Stimulated activated naive CD8-positive, alpha-beta T cell treated with anti-CD3 and anti-CD28 coated beads, Interleukin-15, Interleukin-2, amounts not matched to agents 100 ng/mL and 50 ng/mL, for 24 hours (primary cell): ENCODE data around the gene IGLL5.

Experiments used
- H3K27ac Mint-ChIP-seq: one replicate; pipeline ENCODE4 v1.8.0; 2021; ENCODE audit warnings: mild to moderate bottlenecking, mixed read lengths
- H3K27me3 Mint-ChIP-seq: one replicate; pipeline ENCODE4 v1.8.0; 2021; ENCODE audit warnings: mixed read lengths
- H3K36me3 Mint-ChIP-seq: one replicate; pipeline ENCODE4 v1.8.0; 2021; ENCODE audit warnings: low read depth, mixed read lengths
- H3K4me1 Mint-ChIP-seq: one replicate; pipeline ENCODE4 v1.8.0; 2021; ENCODE audit warnings: low read depth, mixed read lengths
- H3K4me3 Mint-ChIP-seq: one replicate; pipeline ENCODE4 v1.8.0; 2021; ENCODE audit warnings: mild to moderate bottlenecking, mixed read lengths
- H3K9me3 Mint-ChIP-seq: one replicate; pipeline ENCODE4 v1.8.0; 2021; ENCODE audit warnings: mixed read lengths

Gene IGLL5

DNA sequence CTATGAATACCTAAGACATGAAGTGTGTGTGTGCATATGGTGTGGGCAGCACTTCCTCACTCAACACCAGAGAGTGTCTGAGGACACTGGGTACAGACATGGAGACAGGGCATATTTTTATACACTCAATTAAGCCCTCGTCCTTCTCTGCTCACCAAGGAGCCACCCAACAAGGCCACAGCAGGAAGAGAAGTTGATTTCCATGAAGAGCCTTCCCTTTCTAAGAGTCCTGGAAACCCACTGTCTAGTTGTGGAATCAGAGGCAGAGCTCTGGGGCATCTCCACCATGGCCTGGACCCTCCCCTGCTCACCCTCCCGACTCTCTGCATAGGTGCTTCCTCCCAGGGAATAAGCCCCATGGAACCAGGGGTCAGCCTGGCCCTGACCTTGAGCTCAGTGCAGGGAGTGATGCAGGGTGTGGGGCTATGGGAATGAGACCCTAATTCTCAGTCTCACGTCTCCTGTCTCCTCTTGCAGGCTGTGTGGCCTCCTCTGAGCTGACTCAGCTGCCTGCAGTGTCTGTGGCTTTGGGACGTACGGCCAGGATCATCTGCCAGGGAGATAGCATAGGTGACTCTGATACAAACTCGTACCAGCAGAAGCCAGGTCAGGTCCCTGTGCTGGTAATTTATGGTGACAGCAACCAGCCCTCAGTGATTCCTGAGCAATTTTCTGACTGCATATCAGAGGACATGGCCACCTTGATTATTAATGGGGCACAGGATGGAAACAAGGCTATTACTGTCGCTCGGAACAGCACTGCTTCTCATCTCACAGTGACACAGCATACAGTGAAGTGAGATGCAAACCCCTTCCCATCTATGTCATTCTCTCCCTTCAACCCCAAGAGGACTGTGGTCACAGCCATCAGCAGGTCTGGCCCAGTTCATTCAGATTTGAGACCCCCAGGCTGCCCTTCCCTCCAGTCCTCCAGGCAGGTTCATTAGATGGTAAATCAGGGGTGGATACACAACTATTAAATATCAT, 14.6 kb upstream of the IGLL5 start:
- Mint-ChIP-seq H3K4me1 (peaks cover 8% of the 10 kb centered on the region), H3K4me3 (no peak overlapping the region), H3K36me3 (peaks cover 5% of the 10 kb centered on the region), H3K9me3 (peaks cover 9% of the 10 kb centered on the region), H3K27ac (no peak overlapping the region), H3K27me3 (peaks cover 7% of the 10 kb centered on the region)

DNA sequence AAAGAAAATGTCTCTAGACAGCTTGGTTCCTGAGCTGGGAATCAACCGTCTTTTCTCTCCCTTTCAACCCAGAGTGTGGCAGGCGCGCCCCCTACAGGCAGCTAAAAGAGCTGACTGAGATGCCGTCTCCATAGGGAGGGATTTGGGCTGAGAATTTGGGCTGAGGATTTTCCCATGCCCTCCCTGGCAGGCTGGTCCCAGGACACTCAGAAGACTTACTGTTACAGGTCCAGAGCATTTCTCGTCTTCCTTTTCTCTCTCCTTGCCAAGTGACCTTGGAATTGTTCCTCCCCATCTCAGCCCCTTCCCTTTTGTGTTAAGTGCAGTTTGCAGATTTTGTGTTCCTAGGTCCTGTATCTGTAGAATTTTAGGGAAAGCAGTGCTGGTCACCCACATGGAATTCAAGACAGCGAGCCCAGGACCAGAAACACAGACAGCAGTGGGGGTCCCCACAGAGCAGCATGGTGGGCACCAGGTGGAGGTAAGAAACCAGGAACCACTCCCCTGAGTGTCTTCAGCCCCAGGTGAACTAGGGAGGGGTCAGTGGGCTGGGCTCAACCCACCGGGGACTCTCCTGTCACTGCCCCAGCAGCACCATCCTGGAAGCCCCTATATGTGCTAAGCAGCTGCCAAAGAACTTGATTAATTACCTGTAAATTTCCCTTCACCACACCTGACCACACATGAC, 9.9 kb upstream of the IGLL5 start:
- Mint-ChIP-seq H3K4me3 (no peak overlapping the region), H3K27ac (no peak overlapping the region), H3K9me3 (peaks cover 9% of the 10 kb centered on the region), H3K4me1 (peaks cover 7% of the 10 kb centered on the region), H3K27me3 (no peaks in the 10 kb centered on the region), H3K36me3 (peaks cover 5% of the 10 kb centered on the region)

DNA sequence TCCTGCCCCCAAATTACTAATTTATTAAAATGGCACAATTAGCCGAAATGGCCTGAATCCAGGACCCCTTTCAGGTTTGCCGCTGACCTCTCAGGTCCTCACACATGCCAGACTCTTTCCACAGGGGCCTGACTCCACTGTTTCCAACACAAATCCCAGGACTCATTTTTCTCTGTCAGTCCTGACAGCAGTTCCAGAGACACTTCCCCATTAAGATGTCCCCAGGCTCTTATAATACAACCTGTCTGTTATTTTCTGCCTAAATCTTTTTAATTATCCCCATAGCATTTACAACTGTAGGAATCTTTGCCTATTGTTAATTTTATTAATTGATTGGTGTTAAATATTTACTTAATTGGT, 9.4 kb upstream of the IGLL5 start:
- H3K4me1 Mint-ChIP-seq: peaks cover 7% of the 10 kb centered on the region
- peaks cover 5% of the 10 kb centered on the region for H3K36me3 Mint-ChIP-seq
- H3K9me3 Mint-ChIP-seq: peaks cover 9% of the 10 kb centered on the region

DNA sequence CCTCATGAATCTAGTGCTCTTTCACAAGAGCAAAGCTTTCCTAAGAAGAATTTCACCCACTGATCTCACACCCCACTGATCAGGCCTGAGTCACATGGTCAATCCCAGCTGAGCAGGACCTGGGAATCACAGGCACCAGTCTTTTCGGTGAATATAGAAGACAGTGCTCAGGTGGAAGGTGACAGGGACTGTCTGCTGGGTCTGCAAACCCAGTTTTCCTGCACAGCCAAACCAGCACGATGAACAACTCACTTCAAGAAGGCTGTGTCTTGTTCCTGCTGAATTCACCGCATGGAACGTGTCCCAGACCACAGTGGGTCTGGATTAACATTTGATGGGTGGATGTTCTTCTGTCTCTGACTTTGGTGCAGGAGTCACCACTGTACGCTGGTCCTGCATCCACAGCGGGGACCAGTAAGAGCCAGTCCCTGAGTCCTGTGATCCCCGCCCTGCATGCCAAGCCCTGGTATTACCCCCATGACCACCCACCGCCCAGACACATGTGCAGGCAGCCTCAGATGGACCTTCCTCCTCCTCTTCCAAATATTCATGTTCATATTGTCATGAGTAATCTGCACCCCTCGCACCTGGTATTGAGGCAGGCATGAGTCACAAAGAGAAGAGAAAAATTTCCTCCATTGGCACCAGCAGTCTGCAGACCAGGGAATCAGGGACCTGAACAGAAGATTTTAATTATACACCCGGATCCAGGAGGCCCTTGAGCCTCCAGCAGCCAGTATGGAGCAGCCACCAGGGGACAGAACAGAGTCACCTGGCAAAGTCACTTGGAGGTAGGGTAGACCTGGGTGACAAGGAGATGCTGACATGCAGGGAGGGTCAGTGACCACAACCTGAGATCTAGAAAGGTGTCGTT, 8.6 kb upstream of the IGLL5 start:
- Mint-ChIP-seq H3K36me3 (no peaks in the 10 kb centered on the region), H3K4me1 (peaks cover 14% of the 10 kb centered on the region), H3K4me3 (no peak overlapping the region), H3K9me3 (peaks cover 3% of the 10 kb centered on the region), H3K27ac (no peak overlapping the region), H3K27me3 (no peaks in the 10 kb centered on the region)

More for the DNA sequence above, 9.4 kb upstream of the IGLL5 start:
- Mint-ChIP-seq H3K27ac (no peak overlapping the region), H3K27me3 (no peaks in the 10 kb centered on the region), H3K4me3 (no peak overlapping the region)

GRCh38 chr22:22879675-22880155, 7.9 kb upstream of the IGLL5 start:
- no peak overlapping the region for H3K4me3 Mint-ChIP-seq

GRCh38 chr22:22880645-22881044, 7.0 kb upstream of the IGLL5 start:
- Mint-ChIP-seq H3K36me3 (no peaks in the 10 kb centered on the region), H3K9me3 (no peaks in the 10 kb centered on the region), H3K4me3 (no peak overlapping the region), H3K27ac (no peak overlapping the region), H3K27me3 (peaks cover 1% of the 10 kb centered on the region), H3K4me1 (peaks cover 30% of the 10 kb centered on the region)

More at GRCh38 chr22:22879675-22880155, 7.9 kb upstream of the IGLL5 start:
- Mint-ChIP-seq H3K4me1 (peaks cover 20% of the 10 kb centered on the region), H3K27ac (no peak overlapping the region), H3K27me3 (no peaks in the 10 kb centered on the region), H3K36me3 (no peaks in the 10 kb centered on the region), H3K9me3 (peaks cover under 1% of the 10 kb centered on the region)

DNA sequence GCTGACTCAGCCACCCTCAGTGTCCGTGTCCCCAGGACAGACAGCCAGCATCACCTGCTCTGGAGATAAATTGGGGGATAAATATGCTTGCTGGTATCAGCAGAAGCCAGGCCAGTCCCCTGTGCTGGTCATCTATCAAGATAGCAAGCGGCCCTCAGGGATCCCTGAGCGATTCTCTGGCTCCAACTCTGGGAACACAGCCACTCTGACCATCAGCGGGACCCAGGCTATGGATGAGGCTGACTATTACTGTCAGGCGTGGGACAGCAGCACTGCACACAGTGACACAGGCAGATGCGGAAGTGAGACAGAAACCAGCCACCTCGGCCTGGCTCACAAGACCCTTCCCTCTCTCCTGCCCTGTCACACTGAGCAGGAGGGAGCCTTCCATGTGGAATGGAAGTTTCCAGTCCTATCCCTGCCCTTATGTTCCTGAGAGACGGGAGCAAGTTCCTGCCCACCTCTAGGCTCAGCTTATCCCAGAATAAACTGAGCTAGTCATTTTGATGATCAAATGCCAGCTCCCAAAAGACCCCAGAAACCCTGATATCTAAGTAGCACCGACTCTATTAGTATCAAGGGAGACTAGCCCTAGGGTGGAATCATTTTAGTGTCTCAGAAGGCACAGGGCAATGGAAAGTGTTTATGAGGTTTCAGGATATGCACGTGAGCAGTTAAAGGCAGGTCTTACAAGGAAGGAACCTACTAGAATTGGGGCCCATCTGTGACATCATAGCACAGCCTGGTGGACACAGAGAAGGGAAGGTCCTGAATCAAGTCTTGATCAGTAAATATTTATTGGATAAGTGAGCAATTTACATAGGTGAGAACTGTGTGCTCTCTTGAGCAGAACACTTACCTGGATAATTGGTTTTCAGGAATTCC, 6.3 kb upstream of the IGLL5 start:
- Mint-ChIP-seq H3K27me3 (peaks cover 8% of the 10 kb centered on the region), H3K27ac (no peak overlapping the region), H3K9me3 (no peaks in the 10 kb centered on the region), H3K36me3 (no peaks in the 10 kb centered on the region), H3K4me3 (no peak overlapping the region), H3K4me1 (peaks cover 34% of the 10 kb centered on the region)

- Mint-ChIP-seq H3K4me1 (peaks cover 37% of the 10 kb centered on the region), H3K27me3 (peaks cover 14% of the 10 kb centered on the region), H3K36me3 (no peaks in the 10 kb centered on the region), H3K9me3 (no peaks in the 10 kb centered on the region), H3K4me3 (no peak overlapping the region), H3K27ac (no peak overlapping the region)
Measured at GRCh38 chr22:22882033-22882717, 5.4 kb upstream of the IGLL5 start.

GRCh38 chr22:22883090-22883727, 4.4 kb upstream of the IGLL5 start:
- no peak overlapping the region for H3K4me3 Mint-ChIP-seq
- peaks cover 17% of the 10 kb centered on the region for H3K27me3 Mint-ChIP-seq

GRCh38 chr22:22884010-22884887, 3.4 kb upstream of the IGLL5 start:
- peaks cover 37% of the 10 kb centered on the region for H3K4me1 Mint-ChIP-seq

More at GRCh38 chr22:22883090-22883727, 4.4 kb upstream of the IGLL5 start:
- peaks cover 37% of the 10 kb centered on the region for H3K4me1 Mint-ChIP-seq
- no peaks in the 10 kb centered on the region for H3K9me3 Mint-ChIP-seq
- H3K36me3 Mint-ChIP-seq: no peaks in the 10 kb centered on the region
- H3K27ac Mint-ChIP-seq: no peak overlapping the region

DNA sequence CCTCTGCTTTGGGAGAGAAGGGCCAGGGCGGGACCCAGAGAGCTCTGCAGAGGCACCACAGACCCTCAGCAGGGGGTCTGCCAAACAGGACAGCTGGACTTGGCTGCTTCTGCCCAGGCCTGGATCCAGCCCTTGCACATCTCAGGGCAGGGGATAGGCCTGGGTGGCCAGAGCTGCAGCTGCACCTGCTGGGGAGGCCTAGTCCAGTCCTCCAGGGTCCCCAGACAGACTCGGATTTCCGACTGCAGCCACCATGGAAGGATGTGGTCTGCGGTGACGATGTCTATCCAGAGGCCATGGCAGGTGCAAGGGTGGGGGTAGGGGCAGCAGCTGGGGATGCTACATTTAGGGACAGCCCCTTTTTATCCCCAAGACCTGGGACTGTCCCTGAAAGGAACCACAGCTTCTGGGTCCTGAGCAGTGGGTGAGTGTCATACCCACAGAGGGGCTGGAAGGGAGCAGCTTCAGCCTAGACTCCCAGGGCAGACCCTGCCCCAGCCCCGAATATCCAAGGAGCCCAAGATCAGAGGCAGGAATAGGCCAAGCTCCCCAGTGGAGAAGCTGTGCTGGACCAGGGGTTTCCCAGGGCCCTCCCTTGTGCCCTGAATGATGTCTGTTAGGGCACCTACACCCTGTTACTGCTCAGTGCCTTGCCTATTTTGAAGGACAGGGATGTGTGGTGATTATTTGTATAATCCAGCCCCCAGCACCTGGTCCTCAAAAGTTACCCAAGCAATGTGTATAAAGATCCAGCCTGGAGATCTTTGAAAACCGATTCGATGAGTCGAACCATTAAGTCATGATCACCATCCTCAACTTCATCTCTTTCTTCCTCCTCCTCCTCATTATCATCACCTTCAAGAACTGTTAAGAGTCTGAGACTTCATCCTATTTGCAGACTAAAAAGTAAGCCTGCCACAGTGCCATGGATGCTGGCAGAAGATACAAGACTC, 2.5 kb upstream of the IGLL5 start:
- Mint-ChIP-seq H3K4me3 (no peak overlapping the region), H3K9me3 (no peaks in the 10 kb centered on the region), H3K4me1 (peaks cover 31% of the 10 kb centered on the region), H3K36me3 (no peaks in the 10 kb centered on the region), H3K27ac (no peak overlapping the region), H3K27me3 (peaks cover 24% of the 10 kb centered on the region)

More at GRCh38 chr22:22884010-22884887, 3.4 kb upstream of the IGLL5 start:
- Mint-ChIP-seq H3K36me3 (no peaks in the 10 kb centered on the region), H3K27ac (no peak overlapping the region), H3K27me3 (peaks cover 24% of the 10 kb centered on the region), H3K4me3 (no peak overlapping the region), H3K9me3 (no peaks in the 10 kb centered on the region)
